Activated naive CD4-positive, alpha-beta T cell (primary cell): ENCODE data around the gene CCDC170.

Experiments
- DNase-seq, 4 experiments: peaks; one replicate each; lab custom pipeline; 2025; lab: John Stamatoyannopoulos, UW

The CCDC170 gene

GRCh38 chr6:151658091-151658490 lies 164.3 kb downstream of the CCDC170 start:
- DNase-seq = no peak

GRCh38 chr6:151659212-151659611 lies 165.4 kb downstream of the CCDC170 start:
- DNase-seq = no peak

- no peak for DNase-seq
Measured at GRCh38 chr6:151661509-151661908, 167.7 kb downstream of the CCDC170 start.

GRCh38 chr6:151661928-151662327 lies 168.1 kb downstream of the CCDC170 start:
- no peak for DNase-seq

- no peak for DNase-seq
Measured at GRCh38 chr6:151663559-151663958, 169.7 kb downstream of the CCDC170 start.

- DNase-seq = no peak
Measured at GRCh38 chr6:151664390-151664789, 170.6 kb downstream of the CCDC170 start.

- no peak for DNase-seq
Measured at GRCh38 chr6:151665329-151665728, 171.5 kb downstream of the CCDC170 start.

GRCh38 chr6:151666526-151666925 lies 172.7 kb downstream of the CCDC170 start:
- DNase-seq = no peak

GRCh38 chr6:151669208-151669560 lies 175.4 kb downstream of the CCDC170 start:
- DNase-seq = no peak

GRCh38 chr6:151670116-151670515 lies 176.3 kb downstream of the CCDC170 start:
- no peak for DNase-seq
